HG03095 (cell line): Measurements from ENCODE around the gene NANOS2.
"Not testable (repeated sequence)": the region's sequence is repeated elsewhere in the genome, so short reads cannot be mapped to it uniquely, and the experiment has no call there.

Source experiments
- ATAC-seq: cut with Tn5 transposase; IDR thresholded peaks from one replicate; pipeline ENCODE4 v1.9.1; 2021; ENCODE audit warnings: moderate library complexity; ENCODE audit not compliant: unreplicated experiment

NANOS2 gene

GRCh38 chr19:45878043-45878794 lies 36.4 kb downstream of the NANOS2 start:
- ATAC-seq, result no peak

GRCh38 chr19:45876411-45877197 lies 38.0 kb downstream of the NANOS2 start:
- ATAC-seq, result no peak

GRCh38 chr19:45876161-45876410 lies 38.5 kb downstream of the NANOS2 start:
- ATAC-seq, result no peak

GRCh38 chr19:45874620-45874966 lies 40.0 kb downstream of the NANOS2 start:
- no peak for ATAC-seq

GRCh38 chr19:45873219-45873772 lies 41.3 kb downstream of the NANOS2 start:
- no peak for ATAC-seq

- ATAC-seq, result no peak
Measured at GRCh38 chr19:45872095-45872919, 42.3 kb downstream of the NANOS2 start.

GRCh38 chr19:45870798-45871197 lies 43.8 kb downstream of the NANOS2 start:
- no peak for ATAC-seq

- not testable (repeated sequence) for ATAC-seq
Measured at GRCh38 chr19:45867241-45867640, 47.3 kb downstream of the NANOS2 start.

GRCh38 chr19:45866400-45867176 lies 48.0 kb downstream of the NANOS2 start:
- no peak for ATAC-seq

- ATAC-seq, result no peak
Measured at GRCh38 chr19:45865269-45865948, 49.2 kb downstream of the NANOS2 start.

- no peak for ATAC-seq
Measured at GRCh38 chr19:45864629-45865082, 49.9 kb downstream of the NANOS2 start.

GRCh38 chr19:45863840-45864628 lies 50.5 kb downstream of the NANOS2 start, which contains the start of gene FOXA3:
FOXA3 (plus strand) TSS chr19:45864326; CDS start chr19:45864457, 131 bp downstream.
- no peak for ATAC-seq

GRCh38 chr19:45863335-45863839 lies 51.2 kb downstream of the NANOS2 start:
- no peak for ATAC-seq
